ENCODE measurements around the gene MAGI1.

MAGI1 gene

GRCh38 chr3:65639444-65639843 is 399.3 kb downstream of the MAGI1 start:
- ChIA-PET POLR2A (no interaction called here), CTCF (no interaction called here)

GRCh38 chr3:65638301-65638700 is 400.4 kb downstream of the MAGI1 start:
- ChIA-PET CTCF (no interaction called here), POLR2A (no interaction called here)
- no peak for DNase-seq (ENCODE audit: extremely low spot score)
- TF ChIP-seq FOXK2 (IDR thresholded peaks at IDR 0.05), result no peak
- peak; percentile 43; the same call in 1 of the 2 replicates for TF ChIP-seq ZNF384 (IDR thresholded peaks at IDR 0.05)

More at GRCh38 chr3:65639444-65639843, 399.3 kb downstream of the MAGI1 start:
- DNase-seq (ENCODE audit: extremely low spot score), result no peak
- TF ChIP-seq FOXM1 (IDR thresholded peaks at IDR 0.05; ENCODE audit: borderline replicate concordance), result no peak
- no peak for TF ChIP-seq PKNOX1 (IDR thresholded peaks at IDR 0.05)
- TF ChIP-seq FOXA1 (IDR thresholded peaks at IDR 0.05), result no peak
- TF ChIP-seq CTBP1 (IDR thresholded peaks at IDR 0.05; ENCODE audit: borderline replicate concordance), result no peak
- TF ChIP-seq BHLHE40 (IDR thresholded peaks at IDR 0.05; ENCODE audit: borderline replicate concordance), result no peak
- TF ChIP-seq ZNF384 (IDR thresholded peaks at IDR 0.05), result no peak
- TF ChIP-seq ELF4 (IDR thresholded peaks at IDR 0.05), result no peak

GRCh38 chr3:65636326-65636725 is 402.4 kb downstream of the MAGI1 start:
- CTCF ChIA-PET, result no interaction called here
- TF ChIP-seq PKNOX1 (IDR thresholded peaks at IDR 0.05) (peak; percentile 72), FOXM1 (IDR thresholded peaks at IDR 0.05; ENCODE audit: borderline replicate concordance) (no peak)

GRCh38 chr3:65635657-65636056 is 403.1 kb downstream of the MAGI1 start:
- DNase-seq (ENCODE audit: extremely low spot score), result no peak
- POLR2A ChIA-PET, result no interaction called here
- TF ChIP-seq ARNT (IDR thresholded peaks at IDR 0.05) (no peak), CTBP1 (IDR thresholded peaks at IDR 0.05; ENCODE audit: borderline replicate concordance) (no peak), TARDBP (IDR thresholded peaks at IDR 0.05) (no peak), ZNF384 (IDR thresholded peaks at IDR 0.05) (no peak), PKNOX1 (IDR thresholded peaks at IDR 0.05) (no peak), L3MBTL2 (conservative IDR thresholded peaks at IDR 0.05) (no peak), HDGF (IDR thresholded peaks at IDR 0.05; ENCODE audit: borderline replicate concordance) (no peak), ELF4 (IDR thresholded peaks at IDR 0.05) (no peak), LEF1 (IDR thresholded peaks at IDR 0.05; ENCODE audit: borderline replicate concordance) (no peak), FOXK2 (IDR thresholded peaks at IDR 0.05) (no peak), FOXM1 (IDR thresholded peaks at IDR 0.05; ENCODE audit: borderline replicate concordance) (no peak), SUZ12 (IDR thresholded peaks at IDR 0.05) (no peak), FOXA1 (IDR thresholded peaks at IDR 0.05) (no peak), NFRKB (IDR thresholded peaks at IDR 0.05) (no peak)
- CTCF ChIA-PET, result no interaction called here

More at GRCh38 chr3:65636326-65636725, 402.4 kb downstream of the MAGI1 start:
- DNase-seq (ENCODE audit: extremely low spot score), result no peak
- POLR2A ChIA-PET, result no interaction called here

GRCh38 chr3:65633018-65633638 is 405.6 kb downstream of the MAGI1 start:
- CTCF ChIA-PET, result no interaction called here
- DNase-seq (ENCODE audit: extremely low spot score), result peak; percentile 46
- POLR2A ChIA-PET, result no interaction called here
- no peak for TF ChIP-seq TARDBP (IDR thresholded peaks at IDR 0.05)
- no peak for TF ChIP-seq L3MBTL2 (conservative IDR thresholded peaks at IDR 0.05)
- no peak for TF ChIP-seq FOXM1 (IDR thresholded peaks at IDR 0.05; ENCODE audit: borderline replicate concordance)
- TF ChIP-seq ARNT (IDR thresholded peaks at IDR 0.05), result 0 out of 2 replicates have a peak, but pooled peaks have one; percentile 51
- no peak for TF ChIP-seq ELF4 (IDR thresholded peaks at IDR 0.05)
- TF ChIP-seq FOXA1 (IDR thresholded peaks at IDR 0.05), result no peak
- TF ChIP-seq SUZ12 (IDR thresholded peaks at IDR 0.05), result no peak
- TF ChIP-seq PKNOX1 (IDR thresholded peaks at IDR 0.05), result peak; percentile 93
- TF ChIP-seq LEF1 (IDR thresholded peaks at IDR 0.05; ENCODE audit: borderline replicate concordance), result no peak; the same call in 1 of the 2 replicates
- no peak for TF ChIP-seq BHLHE40 (IDR thresholded peaks at IDR 0.05; ENCODE audit: borderline replicate concordance)
- TF ChIP-seq NFRKB (IDR thresholded peaks at IDR 0.05), result no peak
- TF ChIP-seq CTBP1 (IDR thresholded peaks at IDR 0.05; ENCODE audit: borderline replicate concordance), result peak; percentile 46; the same call in 1 of the 2 replicates
- TF ChIP-seq ZNF384 (IDR thresholded peaks at IDR 0.05), result no peak
- TF ChIP-seq HDGF (IDR thresholded peaks at IDR 0.05; ENCODE audit: borderline replicate concordance), result no peak
- TF ChIP-seq SP1 (IDR thresholded peaks at IDR 0.05), result no peak

GRCh38 chr3:65632414-65632813 is 406.3 kb downstream of the MAGI1 start:
- no peak for TF ChIP-seq FOXM1 (IDR thresholded peaks at IDR 0.05; ENCODE audit: borderline replicate concordance)
- TF ChIP-seq NFRKB (IDR thresholded peaks at IDR 0.05), result no peak
- no peak for TF ChIP-seq BHLHE40 (IDR thresholded peaks at IDR 0.05; ENCODE audit: borderline replicate concordance)
- TF ChIP-seq SP1 (IDR thresholded peaks at IDR 0.05), result no peak
- no peak for TF ChIP-seq LEF1 (IDR thresholded peaks at IDR 0.05; ENCODE audit: borderline replicate concordance)
- TF ChIP-seq L3MBTL2 (conservative IDR thresholded peaks at IDR 0.05), result no peak
- TF ChIP-seq HDGF (IDR thresholded peaks at IDR 0.05; ENCODE audit: borderline replicate concordance), result no peak
- TF ChIP-seq TARDBP (IDR thresholded peaks at IDR 0.05), result no peak
- no peak for TF ChIP-seq SUZ12 (IDR thresholded peaks at IDR 0.05)
- TF ChIP-seq CTBP1 (IDR thresholded peaks at IDR 0.05; ENCODE audit: borderline replicate concordance), result no peak
- TF ChIP-seq FOXA1 (IDR thresholded peaks at IDR 0.05), result no peak
- TF ChIP-seq FOXK2 (IDR thresholded peaks at IDR 0.05), result no peak
- no peak for TF ChIP-seq PKNOX1 (IDR thresholded peaks at IDR 0.05)
- no peak for DNase-seq (ENCODE audit: extremely low spot score)
- ChIA-PET POLR2A (no interaction called here), CTCF (no interaction called here)

Data from HEK293T (cell line).